Inflammatory macrophage treated with lipopolysaccharide for 4 hours (primary cell): ENCODE data around the gene FBXL20.
"Not testable (repeated sequence)": the region's sequence is repeated elsewhere in the genome, so short reads cannot be mapped to it uniquely, and the experiment has no call there.

Experiments
- DNase-seq: peaks from one replicate; pipeline ENCODE4 v3.0.0-alpha.2; 2020

Gene FBXL20

GRCh38 chr17:39327109-39327508 is 74.3 kb downstream of the FBXL20 start:
- no peak for DNase-seq

DNA sequence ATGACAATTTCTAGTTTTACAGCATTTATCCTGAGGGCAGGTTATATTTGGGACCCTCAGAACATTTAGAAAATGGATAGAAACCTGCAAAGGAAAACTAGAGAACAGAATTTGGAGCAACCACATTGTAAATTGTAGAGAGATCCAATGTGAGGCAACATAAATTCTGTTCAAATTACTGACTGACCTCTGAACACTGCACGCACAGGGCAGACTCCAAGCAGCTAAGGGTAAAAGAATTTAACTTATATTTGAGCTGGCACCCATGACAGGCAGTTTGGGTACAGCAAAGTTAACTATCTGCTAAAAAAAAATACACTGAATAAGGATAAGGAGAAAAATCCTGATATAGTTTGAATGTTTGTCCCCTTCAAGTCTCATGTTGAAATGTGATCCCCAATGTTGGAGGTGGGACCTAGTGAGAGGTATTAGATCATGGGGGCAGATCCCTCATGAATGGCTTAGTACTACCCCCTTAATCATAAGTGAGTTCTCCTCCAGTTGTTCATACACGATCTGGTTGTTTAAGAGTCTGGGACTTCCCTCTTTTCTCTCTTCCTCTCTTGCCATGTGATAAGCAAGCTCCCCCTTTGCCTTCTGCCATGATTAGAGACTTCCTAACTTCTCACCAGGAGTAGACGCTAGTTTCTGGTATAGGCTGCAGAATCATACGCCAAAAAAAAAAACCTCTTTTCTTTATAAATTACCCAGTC is 75.7 kb downstream of the FBXL20 start:
- DNase-seq = peak; percentile 77

DNA sequence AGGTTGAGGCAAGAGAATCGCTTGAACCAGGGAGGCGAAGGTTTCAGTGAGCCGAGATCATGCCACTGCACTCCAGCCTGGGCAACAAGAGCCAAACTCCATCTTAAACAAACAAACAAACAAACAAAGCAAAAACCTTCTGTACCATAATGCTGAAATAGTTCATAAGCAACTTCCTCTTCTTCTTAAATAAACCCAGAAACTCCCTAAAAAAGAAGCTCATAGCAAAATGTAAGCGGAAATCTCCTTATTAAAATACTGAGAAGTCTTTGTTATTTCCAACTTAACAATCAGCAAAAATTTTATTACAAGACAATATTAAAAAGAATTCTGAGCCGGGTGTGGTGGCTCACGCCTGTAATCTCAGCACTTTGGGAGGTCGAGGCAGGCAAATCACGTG is 82.8 kb downstream of the FBXL20 start:
- DNase-seq = peak; percentile 38

DNA sequence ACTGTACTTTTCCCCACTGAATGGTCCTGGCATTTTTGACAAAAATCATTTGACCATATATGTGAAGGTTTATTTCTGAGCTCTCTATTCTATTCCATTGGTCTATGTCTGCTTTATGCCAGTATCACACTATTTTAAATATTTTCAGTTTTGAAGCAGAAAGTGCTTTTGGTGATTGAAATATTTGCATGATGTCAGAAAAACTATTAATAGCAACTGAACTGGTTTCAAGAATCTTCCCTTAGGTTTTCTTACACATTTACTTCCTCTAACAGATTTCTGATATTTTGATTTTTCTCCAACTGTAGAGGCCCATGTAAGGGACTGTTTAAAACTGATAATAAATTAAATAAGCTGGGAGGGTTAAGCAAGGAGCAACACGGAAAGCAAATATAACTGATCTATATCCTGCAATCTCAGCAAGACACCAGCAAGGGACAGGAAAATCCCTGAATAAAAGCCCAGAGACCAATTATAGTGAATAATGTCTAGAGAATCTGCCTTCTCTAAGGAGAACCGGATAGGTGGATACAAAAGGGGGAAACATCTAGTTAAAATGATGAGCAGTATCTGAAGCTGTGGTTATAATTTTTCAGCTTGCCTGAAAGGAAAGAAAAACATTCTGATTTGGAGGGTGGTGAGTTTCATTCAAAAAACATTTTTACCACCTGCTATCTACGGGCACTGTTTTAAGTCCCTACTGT is 94.8 kb downstream of the FBXL20 start:
- DNase-seq = peak; percentile 59

DNA sequence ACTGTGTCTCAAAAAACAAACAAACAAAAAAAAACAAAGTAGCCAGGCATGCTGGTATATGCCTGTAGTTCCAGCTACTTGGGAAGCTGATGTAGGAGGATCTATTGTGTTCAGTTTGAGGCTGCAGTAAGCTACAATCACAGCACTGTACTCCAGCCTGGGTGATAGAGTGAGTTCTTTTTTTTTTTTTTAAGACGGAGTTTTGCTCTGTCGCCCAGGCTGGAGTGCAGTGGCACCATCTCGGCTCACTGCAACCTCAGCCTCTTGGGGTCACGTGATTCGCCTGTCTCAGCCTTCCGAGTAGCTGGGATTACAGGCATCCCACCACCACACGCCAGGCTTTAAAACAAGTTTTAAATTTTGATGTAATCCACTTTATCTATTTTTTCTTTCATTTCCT is 95.4 kb downstream of the FBXL20 start:
- DNase-seq = no peak

- no peak for DNase-seq
Measured at GRCh38 chr17:39304188-39304587, 97.2 kb downstream of the FBXL20 start.

DNA sequence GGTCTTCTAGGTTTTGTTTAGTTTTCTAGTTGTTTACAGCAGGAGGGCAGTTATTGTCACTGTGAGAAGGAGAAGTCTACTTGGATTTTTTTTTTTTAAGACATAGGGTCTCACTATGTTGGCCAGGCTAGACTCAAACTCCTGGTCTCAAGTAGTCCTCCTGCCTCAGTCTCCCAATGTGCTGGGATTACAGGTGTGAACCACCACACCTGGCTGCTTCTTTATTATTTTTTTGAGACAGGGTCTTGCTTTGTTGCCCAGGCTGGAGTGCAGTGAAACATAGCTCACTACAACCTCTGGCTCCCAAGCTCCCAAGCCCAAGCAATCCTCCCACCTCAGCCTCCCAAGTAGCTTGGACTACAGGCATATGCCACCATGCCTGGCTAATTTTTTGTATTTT is 107.4 kb downstream of the FBXL20 start:
- DNase-seq = no peak

DNA sequence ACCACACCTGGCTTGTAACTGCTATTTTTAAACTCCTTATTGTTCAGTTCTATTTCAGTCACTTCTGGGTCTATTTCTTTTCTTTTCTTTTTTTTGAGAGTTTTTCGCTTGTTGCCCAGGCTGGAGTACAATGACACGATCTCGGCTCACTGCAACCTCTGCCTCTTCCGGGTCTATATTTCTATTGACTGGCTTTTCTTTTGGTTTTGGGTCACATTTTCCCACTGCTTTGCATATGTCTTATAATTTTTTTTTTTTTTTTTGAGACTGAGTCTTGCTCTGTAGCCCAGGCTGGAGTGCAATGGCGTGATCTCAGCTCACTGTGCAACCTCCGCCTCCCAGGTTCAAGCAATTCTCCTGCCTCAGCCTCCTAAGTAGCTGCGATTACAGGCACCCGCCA is 108.9 kb downstream of the FBXL20 start:
- DNase-seq = not testable (repeated sequence)

GRCh38 chr17:39286513-39286912 is 114.9 kb downstream of the FBXL20 start:
- DNase-seq = not testable (repeated sequence)

DNA sequence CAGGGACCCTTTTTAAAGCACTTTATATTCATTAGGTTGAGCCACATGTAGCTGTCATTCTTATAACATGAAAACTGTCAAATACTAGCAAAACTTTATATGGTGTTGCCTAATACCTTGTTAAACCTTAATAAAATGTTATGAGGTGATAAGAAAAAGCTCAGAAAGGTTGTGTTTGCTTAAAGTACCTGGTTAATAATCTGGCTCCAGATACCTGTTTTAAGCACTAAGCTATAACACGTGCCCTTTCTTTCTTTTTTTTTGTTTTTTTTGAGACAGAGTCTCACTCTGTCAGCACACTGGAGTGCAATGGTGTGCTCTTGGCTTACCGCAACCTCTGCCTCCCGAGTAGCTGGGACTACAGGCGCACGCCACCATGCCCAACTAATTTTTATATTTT is 116.7 kb downstream of the FBXL20 start:
- DNase-seq = no peak

- DNase-seq = no peak
Measured at GRCh38 chr17:39283896-39284295, 117.5 kb downstream of the FBXL20 start.

DNA sequence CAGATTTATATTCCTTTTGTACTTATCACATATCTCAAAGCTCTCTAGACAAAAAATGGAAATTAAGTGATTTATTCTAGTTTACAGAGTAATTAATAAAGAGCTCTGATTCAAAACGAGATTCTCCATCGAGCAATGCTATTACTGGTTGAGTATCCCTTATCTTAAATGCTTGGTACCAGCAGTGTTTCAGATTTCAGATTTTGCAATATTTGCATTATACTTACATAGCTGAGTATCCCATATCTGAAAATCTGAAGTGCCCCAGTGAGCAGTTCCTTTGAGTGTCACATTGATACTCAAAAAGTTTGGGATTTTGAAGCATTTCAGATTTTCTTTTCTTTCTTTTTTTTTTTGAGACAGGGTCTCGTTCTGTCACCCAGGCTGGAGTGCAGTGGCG is 118.3 kb downstream of the FBXL20 start:
- DNase-seq = no peak

DNA sequence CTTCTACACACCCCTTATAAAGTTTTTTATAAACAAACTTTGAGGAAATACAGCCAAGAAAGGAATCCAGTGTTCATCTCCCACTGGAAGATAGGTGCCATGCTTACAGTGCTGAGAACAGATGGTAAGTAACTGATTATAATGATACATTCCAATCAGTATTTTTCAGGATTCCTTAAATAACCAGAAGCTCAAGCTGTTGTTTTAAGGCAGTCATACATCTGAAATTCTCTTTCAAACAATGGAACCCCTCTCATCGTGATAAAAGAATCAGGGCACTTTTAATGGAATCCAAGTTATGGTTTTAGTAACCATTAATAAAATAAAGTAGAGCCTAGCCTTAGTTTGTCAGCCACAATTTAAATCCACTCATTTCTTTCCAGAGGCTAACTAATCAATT is 119.6 kb downstream of the FBXL20 start:
- no peak for DNase-seq

- not testable (repeated sequence) for DNase-seq
Measured at GRCh38 chr17:39278246-39278645, 123.2 kb downstream of the FBXL20 start.

DNA sequence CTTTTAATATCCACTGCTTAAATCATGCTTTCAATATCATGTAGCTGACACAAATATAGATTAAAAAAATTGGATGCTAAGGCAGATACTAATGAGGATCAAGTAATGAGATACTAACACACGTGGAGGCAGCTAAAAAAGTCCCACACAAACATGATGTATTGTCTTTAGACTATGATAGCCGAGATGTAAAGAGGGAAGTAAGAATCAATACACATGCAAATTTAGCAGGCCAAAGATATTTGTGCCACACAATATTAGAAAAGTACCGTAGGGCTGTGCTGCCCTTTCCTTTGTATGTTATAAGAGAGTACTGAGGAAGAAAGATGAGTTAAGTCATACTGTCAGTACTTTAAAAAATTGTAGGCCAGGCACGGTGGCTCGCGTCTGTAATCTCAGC is 124.3 kb downstream of the FBXL20 start:
- no peak for DNase-seq

DNA sequence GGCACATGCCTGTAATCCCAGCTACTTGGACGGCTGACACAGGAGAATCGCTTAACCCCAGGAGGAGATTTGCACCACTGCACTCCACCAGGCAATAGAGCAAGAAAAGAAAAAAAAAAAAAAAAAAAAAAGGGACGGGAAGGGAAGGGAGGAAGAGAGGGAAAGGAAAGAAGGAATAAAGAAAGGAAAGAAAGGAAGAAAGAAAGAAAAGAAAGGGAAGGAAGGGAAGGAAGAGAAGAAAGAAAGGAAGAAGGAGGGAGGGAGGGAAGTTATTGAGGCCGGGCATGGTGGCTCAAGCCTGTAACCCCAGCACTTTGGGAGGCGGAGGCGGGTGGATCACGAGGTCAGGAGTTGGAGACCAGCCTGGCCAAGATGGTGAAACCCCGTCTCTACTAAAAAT is 125.3 kb downstream of the FBXL20 start:
- DNase-seq = no peak

- DNase-seq = no peak
Measured at GRCh38 chr17:39271546-39271945, 129.9 kb downstream of the FBXL20 start.

DNA sequence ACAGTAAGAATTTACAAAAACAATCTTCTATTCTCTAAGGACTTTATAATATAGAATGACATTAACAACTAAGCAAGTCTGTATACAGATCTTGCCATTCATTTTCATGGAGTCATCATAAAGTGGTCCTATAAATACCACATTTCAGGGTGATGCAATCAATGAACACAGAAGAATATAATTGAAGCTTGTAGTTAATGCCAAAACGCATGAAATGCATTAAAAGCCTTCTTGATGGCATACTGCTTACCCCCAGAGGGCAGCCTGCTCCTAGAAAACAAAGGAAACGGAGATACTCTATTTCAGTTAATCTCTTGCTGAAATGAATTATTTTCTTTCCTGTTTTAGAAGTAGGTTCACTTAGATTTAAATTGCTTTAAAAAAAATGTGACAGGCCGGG is 130.5 kb downstream of the FBXL20 start:
- DNase-seq = peak; percentile 60

GRCh38 chr17:39264119-39264518 is 137.3 kb downstream of the FBXL20 start:
- no peak for DNase-seq

DNA sequence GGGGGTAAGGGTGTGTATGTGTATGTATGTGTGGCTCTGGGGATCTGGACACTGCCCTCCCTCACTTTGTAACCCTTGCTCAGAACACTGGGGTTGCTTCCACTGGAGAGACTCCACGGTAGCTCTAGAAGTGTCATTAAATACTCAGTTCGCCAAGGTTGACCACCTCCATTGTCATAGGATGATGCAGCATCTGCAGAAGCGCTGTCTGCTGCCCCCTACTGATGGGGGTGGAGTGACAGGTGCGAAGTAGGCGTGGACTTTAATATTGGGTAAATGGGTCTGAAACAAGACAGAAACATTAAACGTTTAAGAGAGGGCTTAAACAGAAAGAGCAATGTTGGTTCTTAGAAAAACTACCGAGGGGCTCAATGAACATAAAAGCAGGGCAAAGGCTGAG is 140.1 kb downstream of the FBXL20 start:
- no peak for DNase-seq

DNA sequence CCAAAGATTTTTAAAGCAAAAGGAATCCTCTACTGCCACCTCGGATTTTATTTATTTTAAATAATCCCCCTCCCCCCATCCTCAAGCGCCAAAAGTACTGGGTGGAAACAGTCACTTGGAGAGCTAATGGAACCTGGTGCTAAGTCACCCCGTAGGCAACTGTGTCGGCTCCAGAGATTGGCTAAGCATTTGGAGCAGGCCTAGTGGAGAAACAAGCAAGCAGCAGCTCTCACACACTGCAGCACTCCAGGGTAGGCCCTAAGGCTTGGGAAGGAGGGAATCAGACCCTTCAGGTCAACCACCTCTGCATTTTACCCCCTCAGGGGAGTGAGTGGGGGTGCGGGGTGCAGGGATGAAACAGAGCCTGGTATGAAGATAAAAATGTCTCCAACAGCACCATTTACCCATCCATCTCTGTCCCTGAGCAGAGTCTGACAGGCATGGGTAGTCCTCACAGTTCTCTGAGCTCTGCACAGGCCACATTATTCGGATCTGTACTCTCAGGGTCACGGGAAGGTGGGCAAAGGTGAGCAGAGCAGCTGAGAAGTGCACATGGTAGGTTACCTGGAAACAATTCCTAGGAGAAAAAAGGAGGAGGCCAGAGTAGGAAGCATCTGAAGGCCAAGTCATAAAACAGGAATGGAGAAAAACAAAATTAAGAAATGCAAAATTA is 148.5 kb downstream of the FBXL20 start:
- DNase-seq = no peak

- DNase-seq = no peak
Measured at GRCh38 chr17:39251997-39252396, 149.4 kb downstream of the FBXL20 start.

DNA sequence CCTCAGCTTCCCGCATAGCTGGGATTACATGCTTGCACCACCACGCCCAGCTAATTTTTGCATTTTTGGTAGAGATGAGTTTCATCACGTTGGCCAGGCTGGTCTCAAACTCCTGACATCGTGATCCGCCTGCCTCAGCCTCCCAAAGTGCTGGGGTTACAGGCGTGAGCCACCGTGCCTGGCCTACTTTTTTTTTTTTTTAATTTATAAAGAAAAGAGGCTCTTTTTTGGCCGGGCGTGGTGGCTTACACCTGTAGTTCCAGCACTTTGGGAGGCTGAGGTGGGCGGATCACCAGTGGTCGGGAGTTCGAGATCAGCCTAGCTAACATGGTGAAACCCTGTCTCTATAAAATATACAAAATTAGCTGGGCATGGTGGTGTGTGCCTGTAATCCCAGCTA is 151.3 kb downstream of the FBXL20 start:
- not testable (repeated sequence) for DNase-seq

DNA sequence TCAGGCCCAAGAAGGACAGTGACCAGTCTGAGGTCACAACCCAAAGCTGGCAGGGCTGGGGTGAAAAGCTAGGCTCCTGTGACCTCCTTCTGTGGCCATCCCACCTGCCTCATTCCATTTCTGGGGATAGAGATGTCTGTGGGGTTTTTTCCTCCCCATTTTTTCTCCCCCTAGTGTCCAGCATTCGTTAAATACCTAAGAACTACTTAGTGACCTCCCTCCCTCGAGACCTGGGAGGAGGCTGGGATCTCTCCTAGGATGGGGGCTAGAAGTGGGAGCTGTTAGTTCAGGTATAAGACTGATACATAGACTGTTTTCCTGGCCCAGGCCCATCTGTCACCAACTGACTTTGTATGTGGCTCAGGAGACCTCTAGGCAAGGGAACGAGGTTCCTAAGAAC is 155.2 kb downstream of the FBXL20 start:
- DNase-seq = no peak
